ENCODE data around the gene REPS1. TPM values are rescaled to one million over a fixed set of nuclear protein-coding genes. Genes with fewer than 3 reads are reported as not detected.

Gene REPS1
- total and polyA plus RNA-seq, 2 of the 13 experiments (the other 11 are each of a cell fraction or from before 2014, with no cell fraction given), result 36.4 to 38.3 TPM

- TF ChIP-seq HDAC2 (CRISPR knock-in tag; IDR thresholded peaks at IDR 0.05) (peak; percentile 52), PHF8 (CRISPR knock-in tag; IDR thresholded peaks at IDR 0.05) (no peak), ZNF672 (CRISPR knock-in tag; IDR thresholded peaks at IDR 0.05) (no peak), SYNCRIP (IDR thresholded peaks at IDR 0.05; ENCODE audit: insufficient read depth, low read depth, low read length) (no peak), PHB2 (IDR thresholded peaks at IDR 0.05; ENCODE audit: partially characterized antibody) (no peak), KLF9 (CRISPR knock-in tag; IDR thresholded peaks at IDR 0.05; ENCODE audit: low read depth) (no peak), CHCHD3 (CRISPR knock-in tag; IDR thresholded peaks at IDR 0.05) (no peak), ZNF616 (CRISPR knock-in tag; IDR thresholded peaks at IDR 0.05; ENCODE audit: low read depth) (no peak), ATRX (CRISPR knock-in tag; IDR thresholded peaks at IDR 0.05; ENCODE audit: borderline replicate concordance) (no peak), SP5 (CRISPR knock-in tag; IDR thresholded peaks at IDR 0.05; ENCODE audit: borderline replicate concordance, low read depth) (no peak), ZNF362 (CRISPR knock-in tag; IDR thresholded peaks at IDR 0.05; ENCODE audit: borderline replicate concordance) (no peak), AKNA (CRISPR knock-in tag; IDR thresholded peaks at IDR 0.05; ENCODE audit: borderline replicate concordance) (no peak), ISL2 (CRISPR knock-in tag; IDR thresholded peaks at IDR 0.05) (peak; percentile 88), ZSCAN21 (CRISPR knock-in tag; IDR thresholded peaks at IDR 0.05; ENCODE audit: borderline replicate concordance) (no peak), DMAP1 (CRISPR knock-in tag; IDR thresholded peaks at IDR 0.05) (no peak), PAX8 (CRISPR knock-in tag; IDR thresholded peaks at IDR 0.05; ENCODE audit: borderline replicate concordance) (no peak), ZNF766 (CRISPR knock-in tag; IDR thresholded peaks at IDR 0.05; ENCODE audit: borderline replicate concordance) (no peak), HOXA5 (CRISPR knock-in tag; IDR thresholded peaks at IDR 0.05) (0 out of 2 replicates have a peak, but pooled peaks have one; percentile 59), NAIF1 (CRISPR knock-in tag; IDR thresholded peaks at IDR 0.05; ENCODE audit: borderline replicate concordance) (no peak), ZNF83 (CRISPR knock-in tag; IDR thresholded peaks at IDR 0.05; ENCODE audit: borderline replicate concordance) (0 out of 2 replicates have a peak, but pooled peaks have one; percentile 52), CREB1 (IDR thresholded peaks at IDR 0.05) (no peak), CREB1 (CRISPR knock-in tag; IDR thresholded peaks at IDR 0.05) (peak; percentile 49; the same call in 1 of the 2 replicates), ZFP36L1 (CRISPR knock-in tag; IDR thresholded peaks at IDR 0.05) (no peak)
Measured at GRCh38 chr6:138989098-138989983, 1.3 kb upstream of the REPS1 start (continued).
